Uterus (tissue), 4 donors: Measurements from ENCODE around the gene TNRC6C. TPM values are rescaled to one million over a fixed set of nuclear protein-coding genes. Genes with fewer than 3 reads are reported as not detected.

Source experiments
- DNase-seq, 2 donors: peaks; one replicate each; pipeline ENCODE4 v3.0.0-alpha.2; 2019 to 2020
- H3K27ac ChIP-seq, 2 donors: fragments of 200-600 bp; sonication (generic); 1 replicate in 1 of 2; 2 replicates in 1 of 2; pipeline ENCODE4 v1.5.1; 2016 to 2018
- H3K27me3 ChIP-seq, 2 donors: fragments of 200-600 bp; sonication (generic); one replicate each; pipeline ENCODE4 v1.5.1; 2018 to 2019; ENCODE audit warnings: control low read depth in 1 of 2
- H3K36me3 ChIP-seq, 2 donors: fragments of 200-600 bp; sonication (generic); one replicate each; pipeline ENCODE4 v1.5.1; 2019; ENCODE audit warnings: control low read depth in 1 of 2
- H3K4me1 ChIP-seq, 2 donors: fragments of 200-600 bp; sonication (generic); one replicate each; pipeline ENCODE4 v1.5.1; 2018 to 2019; ENCODE audit warnings: control low read depth in 1 of 2
- H3K4me3 ChIP-seq, 2 donors: fragments of 200-600 bp; sonication (generic); 1 replicate in 1 of 2; 2 replicates in 1 of 2; pipeline ENCODE4 v1.5.1; 2018 to 2019; ENCODE audit warnings: mild to moderate bottlenecking in 1 of 2
- H3K9me3 ChIP-seq, 2 donors: fragments of 200-600 bp; sonication (generic); one replicate each; pipeline ENCODE4 v1.5.1; 2019; ENCODE audit warnings: control low read depth in 1 of 2
- CTCF ChIP-seq, 4 experiments: fragments of 200-600 bp in 2 of 4; fragments of 450-650 bp in 2 of 4; sonication (generic) in 2 of 4; IDR thresholded peaks; one replicate each; pipeline ENCODE4 v1.5.1; 2016 to 2019; ENCODE audit warnings: antibody characterized with exemption in 4 of 4, mild to moderate bottlenecking in 2 of 4, moderate library complexity in 1 of 4
- POLR2A ChIP-seq, 2 donors: fragments of 450-650 bp; IDR thresholded peaks; one replicate each; pipeline ENCODE4 v1.6.1; 2016; ENCODE audit warnings: antibody characterized with exemption in 2 of 2, mild to moderate bottlenecking in 1 of 2, moderate library complexity in 1 of 2
- intact Hi-C: fragments of 100-400 bp; cut with DNase I; formaldehyde crosslinking; loops from one replicate; pipeline ENCODE4 v1.15.1; 2023; ENCODE audit warnings: low total_unique reads
- total RNA-seq, 4 donors: library from RNA; depleted of rRNA in 3 of 4; stranded (reverse); fragments of >200 nt in 3 of 4; gene quantifications; one replicate each; pipeline versions ENCODE4 v1.1.0 to v1.2.4, GENCODE V29; 2014 to 2023
- donor health status: DM: yes; HTN: yes; CAD: no.

The TNRC6C gene
- total RNA-seq, 4 donors from 2014 or later = 4.6 to 68.0 (median 11.8) TPM

GRCh38 chr17:78041386-78042179, 83.1 kb downstream of the TNRC6C start:
- TF ChIP-seq POLR2A (IDR thresholded peaks at IDR 0.05) (no peak), CTCF (IDR thresholded peaks at IDR 0.05) (no peak)
- Histone ChIP-seq H3K27ac (peak overlapping the region; percentile 90 to 92), H3K27me3 (no peaks in the 10 kb centered on the region), H3K36me3 (no peaks in the 10 kb centered on the region), H3K9me3 (no peaks in the 10 kb centered on the region), H3K4me1 (peaks cover 0 to 4% of the 10 kb centered on the region in 2 donors), H3K4me3 (peak overlapping the region; percentile 46 to 56)
- no peak for DNase-seq
- intact Hi-C loops = no loop called here

DNA sequence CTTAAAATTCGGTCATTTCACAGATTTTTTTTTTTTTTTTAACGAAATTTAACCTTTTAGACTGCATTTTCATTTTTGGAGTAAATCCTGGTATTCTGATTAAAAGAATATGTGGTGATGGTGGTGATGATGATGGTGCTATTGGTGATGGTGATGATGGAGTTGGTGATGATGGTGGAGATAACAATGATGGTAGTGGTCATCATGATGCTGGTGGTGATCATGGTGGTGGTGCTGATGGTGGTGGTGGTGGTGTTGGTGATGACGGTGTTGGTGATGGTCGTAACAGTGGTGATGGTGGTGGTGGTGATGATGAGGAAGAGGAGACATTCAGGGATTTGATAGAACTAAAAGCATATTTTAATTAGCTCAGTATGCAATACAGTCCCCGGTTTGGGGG, 84.0 kb downstream of the TNRC6C start:
- Histone ChIP-seq H3K27me3 (no peaks in the 10 kb centered on the region), H3K4me3 (no peak overlapping the region), H3K36me3 (no peaks in the 10 kb centered on the region), H3K9me3 (no peaks in the 10 kb centered on the region), H3K27ac (peak overlapping the region; percentile 90 to 92), H3K4me1 (peaks cover 0 to 4% of the 10 kb centered on the region in 2 donors)
- intact Hi-C loops = no loop called here
- no peak for DNase-seq
- no peak for TF ChIP-seq POLR2A (IDR thresholded peaks at IDR 0.05)
- TF ChIP-seq CTCF (IDR thresholded peaks at IDR 0.05) = no peak

DNA sequence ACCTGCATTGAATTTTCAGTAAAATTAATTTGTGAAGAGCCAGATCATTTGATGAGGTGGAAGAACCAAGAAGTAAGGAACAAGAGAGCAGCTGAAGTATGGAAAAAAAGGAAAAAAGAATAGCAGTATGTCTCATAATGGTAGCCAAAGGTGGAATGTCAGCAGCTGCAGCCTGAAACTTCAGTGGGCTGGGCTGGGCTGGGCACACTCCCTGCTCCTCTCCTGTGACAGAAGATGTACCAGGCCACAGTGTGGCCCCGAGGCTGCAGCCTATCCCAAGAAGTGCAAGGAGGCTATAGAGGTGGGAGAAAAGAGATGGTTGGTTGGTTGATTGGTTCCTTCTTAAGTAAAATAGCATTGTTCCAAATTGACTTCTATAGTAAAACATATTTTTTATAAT, 84.5 kb downstream of the TNRC6C start:
- no peak overlapping the region for H3K27ac ChIP-seq
- intact Hi-C loops = no loop called here
- no peak for DNase-seq
- H3K9me3 ChIP-seq = no peaks in the 10 kb centered on the region
- H3K4me3 ChIP-seq = no peak overlapping the region
- peaks cover 0 to 4% of the 10 kb centered on the region in 2 donors for H3K4me1 ChIP-seq
- TF ChIP-seq CTCF (IDR thresholded peaks at IDR 0.05) = no peak
- TF ChIP-seq POLR2A (IDR thresholded peaks at IDR 0.05) = no peak
- no peaks in the 10 kb centered on the region for H3K36me3 ChIP-seq
- no peaks in the 10 kb centered on the region for H3K27me3 ChIP-seq

DNA sequence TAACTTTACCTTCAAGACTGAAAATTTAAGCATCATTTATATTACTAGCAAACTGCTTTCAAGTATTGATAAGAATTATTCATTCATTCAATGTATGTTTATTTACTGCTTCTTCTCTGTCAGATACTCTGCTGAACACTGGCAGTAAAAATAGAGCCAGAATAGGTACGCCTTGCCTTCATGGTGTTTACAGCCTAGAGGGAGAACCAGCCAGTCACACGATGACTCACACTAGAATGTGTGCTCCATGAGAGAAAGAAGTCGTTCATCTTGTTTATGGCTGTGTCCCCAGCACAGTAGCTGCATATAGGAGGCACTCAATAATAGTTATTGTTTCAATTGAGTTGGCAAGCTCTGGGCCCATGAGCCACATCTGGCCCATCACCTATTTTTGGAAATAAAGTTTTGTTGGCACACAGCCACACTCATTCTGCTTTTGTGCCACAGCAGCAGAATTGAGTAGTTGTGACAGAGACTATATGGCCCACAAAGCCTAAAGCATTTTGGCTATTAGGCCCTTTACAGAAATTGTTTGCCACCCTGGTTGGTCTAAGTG, 85.9 kb downstream of the TNRC6C start:
- peaks cover 0 to 4% of the 10 kb centered on the region in 2 donors for H3K4me1 ChIP-seq
- intact Hi-C loops = no loop called here
- H3K27ac ChIP-seq = no peak overlapping the region
- DNase-seq = no peak
- H3K27me3 ChIP-seq = no peaks in the 10 kb centered on the region
- no peaks in the 10 kb centered on the region for H3K36me3 ChIP-seq
- H3K4me3 ChIP-seq = no peak overlapping the region
- TF ChIP-seq CTCF (IDR thresholded peaks at IDR 0.05) (no peak), POLR2A (IDR thresholded peaks at IDR 0.05) (no peak)
- H3K9me3 ChIP-seq = no peaks in the 10 kb centered on the region

GRCh38 chr17:78045316-78045715, 86.8 kb downstream of the TNRC6C start:
- Histone ChIP-seq H3K9me3 (no peaks in the 10 kb centered on the region), H3K4me3 (no peak overlapping the region), H3K4me1 (no peaks in the 10 kb centered on the region), H3K27ac (no peak overlapping the region), H3K27me3 (no peaks in the 10 kb centered on the region), H3K36me3 (no peaks in the 10 kb centered on the region)
- no peak for TF ChIP-seq POLR2A (IDR thresholded peaks at IDR 0.05)
- no peak for TF ChIP-seq CTCF (IDR thresholded peaks at IDR 0.05)
- intact Hi-C loops = no loop called here
- DNase-seq = no peak
